ENCODE results near the gene CFAP54.
"Not testable (repeated sequence)": the region's sequence is repeated elsewhere in the genome, so short reads cannot be mapped to it uniquely, and the experiment has no call there.

Gene CFAP54

GRCh38 chr12:96652870-96653269 is 163.5 kb downstream of the CFAP54 start:
- DNase-seq: no peak

GRCh38 chr12:96658075-96658474 is 168.7 kb downstream of the CFAP54 start:
- DNase-seq: no peak

GRCh38 chr12:96669786-96670185 is 180.4 kb downstream of the CFAP54 start:
- no peak for DNase-seq

- DNase-seq: no peak
Measured at GRCh38 chr12:96670334-96670899, 181.0 kb downstream of the CFAP54 start.

- not testable (repeated sequence) for DNase-seq
Measured at GRCh38 chr12:96675519-96675918, 186.1 kb downstream of the CFAP54 start.

- DNase-seq: no peak
Measured at GRCh38 chr12:96677363-96677762, 188.0 kb downstream of the CFAP54 start.

- DNase-seq: no peak
Measured at GRCh38 chr12:96687719-96688118, 198.3 kb downstream of the CFAP54 start.

GRCh38 chr12:96698521-96698920 is 209.1 kb downstream of the CFAP54 start:
- DNase-seq: no peak

GRCh38 chr12:96698965-96699364 is 209.6 kb downstream of the CFAP54 start:
- no peak for DNase-seq

- no peak for DNase-seq
Measured at GRCh38 chr12:96701856-96702255, 212.5 kb downstream of the CFAP54 start.

- peak; percentile 9 for DNase-seq
Measured at GRCh38 chr12:96710127-96710745, 220.9 kb downstream of the CFAP54 start.

GRCh38 chr12:96711364-96711763 is 222.0 kb downstream of the CFAP54 start:
- DNase-seq: no peak

GRCh38 chr12:96714199-96714598 is 224.8 kb downstream of the CFAP54 start:
- DNase-seq: no peak

- no peak for DNase-seq
Measured at GRCh38 chr12:96719660-96720362, 230.4 kb downstream of the CFAP54 start.

GRCh38 chr12:96720363-96720705 is 231.0 kb downstream of the CFAP54 start:
- DNase-seq: peak; percentile 17

- DNase-seq: not testable (repeated sequence)
Measured at GRCh38 chr12:96729466-96729865, 240.1 kb downstream of the CFAP54 start.

GRCh38 chr12:96729886-96730285 is 240.5 kb downstream of the CFAP54 start:
- DNase-seq: no peak

GRCh38 chr12:96743606-96744005 is 254.2 kb downstream of the CFAP54 start:
- DNase-seq: no peak

- DNase-seq: no peak
Measured at GRCh38 chr12:96749999-96750398, 260.6 kb downstream of the CFAP54 start.

GRCh38 chr12:96751626-96752025 is 262.2 kb downstream of the CFAP54 start:
- DNase-seq: no peak

- DNase-seq: no peak
Measured at GRCh38 chr12:96752211-96752610, 262.8 kb downstream of the CFAP54 start.

GRCh38 chr12:96766232-96766631 is 276.9 kb downstream of the CFAP54 start:
- DNase-seq: no peak

- DNase-seq: peak; percentile 64
Measured at GRCh38 chr12:96769400-96769799, 280.0 kb downstream of the CFAP54 start.

All from NCI-H1436 (cell line).